Upper lobe of left lung (tissue), 6 donors: ENCODE data around the gene CTU2. TPM values are rescaled to one million over a fixed set of nuclear protein-coding genes. Genes with fewer than 3 reads are reported as not detected.

Experiments
- ATAC-seq, 2 donors: fragments of 200-7000 bp; cut with Tn5 transposase; one replicate each; pipeline ENCODE4 v1.9.1; 2022; ENCODE audit warnings: mild to moderate bottlenecking in 2 of 2, moderate library complexity in 2 of 2; ENCODE audit not compliant: low FRiP score in 2 of 2
- DNase-seq, 2 donors: peaks; one replicate each; pipeline ENCODE4 v3.0.0-alpha.2; 2019 to 2020
- H3K27ac ChIP-seq, 4 donors: fragments of 200-600 bp; sonication (generic); one replicate each; pipeline ENCODE4 v1.5.1; 2016 to 2019
- H3K27me3 ChIP-seq, 4 donors: fragments of 200-600 bp; sonication (generic); one replicate each; pipeline ENCODE4 v1.5.1; 2017 to 2019
- H3K36me3 ChIP-seq, 4 donors: fragments of 200-600 bp; sonication (generic); one replicate each; pipeline ENCODE4 v1.5.1; 2016 to 2019
- H3K4me1 ChIP-seq, 4 donors: fragments of 200-600 bp; sonication (generic); one replicate each; pipeline ENCODE4 v1.5.1; 2018 to 2019
- H3K4me3 ChIP-seq, 4 donors: fragments of 200-600 bp; sonication (generic); one replicate each; pipeline ENCODE4 v1.5.1; 2017 to 2019; ENCODE audit warnings: mild to moderate bottlenecking in 2 of 4, moderate library complexity in 1 of 4
- H3K9me3 ChIP-seq, 4 donors: fragments of 200-600 bp; sonication (generic); one replicate each; pipeline ENCODE4 v1.5.1; 2018 to 2019
- EP300 ChIP-seq, 4 donors: sonication (generic); formaldehyde crosslinking; IDR thresholded peaks; one replicate each; pipeline ENCODE4 v1.5.1; 2017; ENCODE audit warnings: antibody characterized with exemption in 4 of 4, control low read depth in 2 of 4
- POLR2A ChIP-seq, 4 donors: fragments of 450-650 bp; IDR thresholded peaks; one replicate each; pipeline ENCODE4 v1.5.1; 2016 to 2017; ENCODE audit warnings: antibody characterized with exemption in 4 of 4, mild to moderate bottlenecking in 2 of 4
- POLR2AphosphoS5 ChIP-seq, 2 donors: sonication (generic); formaldehyde crosslinking; IDR thresholded peaks; one replicate each; pipeline ENCODE4 v1.5.1; 2017; ENCODE audit warnings: antibody characterized with exemption in 2 of 2
- WGBS, 2 donors: methylation state at CpG; one replicate each; pipeline ENCODE4 v1.1.5; 2017 to 2018; 5-methylcytosine and 5-hydroxymethylcytosine counted together
- total RNA-seq, 6 donors: library from RNA; depleted of rRNA in 4 of 6; stranded (reverse); fragments of >200 nt in 4 of 6; gene quantifications; one replicate each; pipeline versions ENCODE4 v1.1.0 to v1.2.1, GENCODE V29; 2016 to 2021
- TF ChIP-seq, protein P1 (sequence below), 6 experiments: fragments of 450-650 bp in 4 of 6; fragments of 200-600 bp in 2 of 6; sonication (generic) in 2 of 6; IDR thresholded peaks; one replicate each; pipeline ENCODE4 v1.5.1; 2016 to 2019; ENCODE audit warnings: antibody characterized with exemption in 6 of 6
- donor health status: DM: no; HTN: no; CAD: no; lungs with moderate emphysema.
- donor health status: DM: no; HTN: yes; CAD: no; lungs with severe emphysema.

CTU2 gene
- total RNA-seq, 6 donors from 2014 or later: 9.4 to 31.4 (median 20.6) TPM

GRCh38 chr16:88754912-88755744 is 48.8 kb downstream of the CTU2 start:
- WGBS, 2 donors: 81 to 86% methylated on average over 23 to 42 of the region's 42 CpGs
- peaks cover 19 to 51% (median 29%) of the 10 kb centered on the region in 4 donors for H3K4me1 ChIP-seq

DNA sequence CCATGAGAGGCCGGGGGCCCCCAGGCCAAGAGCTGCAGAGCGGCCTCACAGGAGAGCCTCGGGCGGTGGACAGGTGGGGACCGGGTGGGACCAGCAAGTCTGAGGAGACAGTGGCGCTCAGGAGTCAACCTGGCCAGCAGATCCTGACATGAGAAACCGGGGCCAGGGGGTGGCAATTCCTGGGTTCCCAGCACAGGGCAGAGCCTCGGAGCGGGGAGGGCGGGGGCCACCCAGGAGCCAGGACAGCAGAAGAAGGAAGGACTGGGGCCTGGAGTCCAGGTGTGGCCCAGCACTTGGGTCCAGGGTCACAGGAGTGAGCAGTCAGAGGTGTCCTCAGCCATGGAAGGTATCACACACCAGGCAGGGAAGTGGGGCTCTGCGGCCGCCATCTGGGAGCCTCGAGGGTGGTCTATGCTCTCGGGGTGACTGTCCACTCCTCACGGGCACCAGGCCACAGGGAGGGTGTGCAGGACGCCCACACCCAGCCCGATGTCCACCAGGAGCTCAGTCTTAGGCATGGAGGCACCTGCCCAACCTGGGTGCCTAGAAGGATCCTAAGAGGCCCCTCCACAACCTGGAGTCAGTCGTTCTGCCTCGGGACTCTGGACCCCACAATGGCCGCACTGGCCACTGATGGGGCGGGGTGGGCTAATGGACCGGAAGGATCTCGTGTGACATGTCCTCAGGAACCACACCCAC is 49.6 kb downstream of the CTU2 start:
- WGBS, 2 donors: 84 to 97% methylated on average over 6 to 22 of the region's 23 CpGs
- no peak overlapping the region for H3K4me3 ChIP-seq
- TF ChIP-seq POLR2AphosphoS5 (IDR thresholded peaks at IDR 0.05) (no peak), POLR2A (IDR thresholded peaks at IDR 0.05) (no peak), EP300 (IDR thresholded peaks at IDR 0.05) (no peak)
- TF ChIP-seq, protein P1, sequence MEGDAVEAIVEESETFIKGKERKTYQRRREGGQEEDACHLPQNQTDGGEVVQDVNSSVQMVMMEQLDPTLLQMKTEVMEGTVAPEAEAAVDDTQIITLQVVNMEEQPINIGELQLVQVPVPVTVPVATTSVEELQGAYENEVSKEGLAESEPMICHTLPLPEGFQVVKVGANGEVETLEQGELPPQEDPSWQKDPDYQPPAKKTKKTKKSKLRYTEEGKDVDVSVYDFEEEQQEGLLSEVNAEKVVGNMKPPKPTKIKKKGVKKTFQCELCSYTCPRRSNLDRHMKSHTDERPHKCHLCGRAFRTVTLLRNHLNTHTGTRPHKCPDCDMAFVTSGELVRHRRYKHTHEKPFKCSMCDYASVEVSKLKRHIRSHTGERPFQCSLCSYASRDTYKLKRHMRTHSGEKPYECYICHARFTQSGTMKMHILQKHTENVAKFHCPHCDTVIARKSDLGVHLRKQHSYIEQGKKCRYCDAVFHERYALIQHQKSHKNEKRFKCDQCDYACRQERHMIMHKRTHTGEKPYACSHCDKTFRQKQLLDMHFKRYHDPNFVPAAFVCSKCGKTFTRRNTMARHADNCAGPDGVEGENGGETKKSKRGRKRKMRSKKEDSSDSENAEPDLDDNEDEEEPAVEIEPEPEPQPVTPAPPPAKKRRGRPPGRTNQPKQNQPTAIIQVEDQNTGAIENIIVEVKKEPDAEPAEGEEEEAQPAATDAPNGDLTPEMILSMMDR (IDR thresholded peaks at IDR 0.05): no peak
- H3K4me1 ChIP-seq: peaks cover 27 to 58% (median 37%) of the 10 kb centered on the region in 4 donors
- ATAC-seq (no peak), DNase-seq (no peak)
- H3K27ac ChIP-seq: peak overlapping the region in 2 of 4 donors; percentile 26 to 34
- H3K27me3 ChIP-seq: no peaks in the 10 kb centered on the region
- H3K36me3 ChIP-seq: peaks cover 0 to 16% (median 3%) of the 10 kb centered on the region in 4 donors
- H3K9me3 ChIP-seq: no peaks in the 10 kb centered on the region

More at GRCh38 chr16:88754912-88755744, 48.8 kb downstream of the CTU2 start:
- no peak for TF ChIP-seq EP300 (IDR thresholded peaks at IDR 0.05)
- TF ChIP-seq, protein P1 (IDR thresholded peaks at IDR 0.05): peak in 2 of 6 experiments; percentile 5 to 36
- H3K4me3 ChIP-seq: no peak overlapping the region
- H3K9me3 ChIP-seq: no peaks in the 10 kb centered on the region
- no peak for DNase-seq
- peak overlapping the region in 2 of 4 donors; percentile 26 to 34 for H3K27ac ChIP-seq
- no peaks in the 10 kb centered on the region for H3K27me3 ChIP-seq
- ATAC-seq: no peak
- H3K36me3 ChIP-seq: peaks cover 0 to 18% (median 3%) of the 10 kb centered on the region in 4 donors

- no peaks in the 10 kb centered on the region for H3K9me3 ChIP-seq
- no peak for TF ChIP-seq POLR2AphosphoS5 (IDR thresholded peaks at IDR 0.05)
- TF ChIP-seq, protein P1 (IDR thresholded peaks at IDR 0.05): no peak
- no peak for TF ChIP-seq POLR2A (IDR thresholded peaks at IDR 0.05)
- TF ChIP-seq EP300 (IDR thresholded peaks at IDR 0.05): no peak
- H3K27me3 ChIP-seq: no peaks in the 10 kb centered on the region
- WGBS, 2 donors: 81 to 85% methylated on average over 3 to 13 of the region's 13 CpGs
- H3K27ac ChIP-seq: peak overlapping the region in 3 of 4 donors; percentile 13 to 77 (median 62)
- H3K4me3 ChIP-seq: no peak overlapping the region
- ATAC-seq (no peak), DNase-seq (no peak)
- H3K36me3 ChIP-seq: peaks cover 0 to 12% (median 0%) of the 10 kb centered on the region in 4 donors
- peaks cover 47 to 82% (median 61%) of the 10 kb centered on the region in 4 donors for H3K4me1 ChIP-seq
Measured at GRCh38 chr16:88758227-88758943, 52.1 kb downstream of the CTU2 start.

- H3K36me3 ChIP-seq: peaks cover 0 to 17% (median 0%) of the 10 kb centered on the region in 4 donors
- WGBS, 2 donors: 59 to 62% methylated on average over 6 of the region's 6 CpGs
- no peaks in the 10 kb centered on the region for H3K27me3 ChIP-seq
- no peaks in the 10 kb centered on the region for H3K9me3 ChIP-seq
- H3K4me1 ChIP-seq: peaks cover 52 to 82% (median 66%) of the 10 kb centered on the region in 4 donors
- H3K27ac ChIP-seq: peak overlapping the region in 3 of 4 donors; percentile 13 to 77 (median 62)
- no peak overlapping the region for H3K4me3 ChIP-seq
- no peak for ATAC-seq
- TF ChIP-seq EP300 (IDR thresholded peaks at IDR 0.05): no peak
- no peak for TF ChIP-seq POLR2AphosphoS5 (IDR thresholded peaks at IDR 0.05)
- TF ChIP-seq POLR2A (IDR thresholded peaks at IDR 0.05): no peak
- TF ChIP-seq, protein P1 (IDR thresholded peaks at IDR 0.05): no peak
- DNase-seq: no peak
Measured at GRCh38 chr16:88758944-88759244, 52.6 kb downstream of the CTU2 start.
